ENCODE results near the gene CCDC9. TPM values are rescaled to one million over a fixed set of nuclear protein-coding genes. Genes with fewer than 3 reads are reported as not detected.

Gene CCDC9
- total RNA-seq, 4 donors from 2014 or later, result 12.1 to 104 (median 35.8) TPM

DNA sequence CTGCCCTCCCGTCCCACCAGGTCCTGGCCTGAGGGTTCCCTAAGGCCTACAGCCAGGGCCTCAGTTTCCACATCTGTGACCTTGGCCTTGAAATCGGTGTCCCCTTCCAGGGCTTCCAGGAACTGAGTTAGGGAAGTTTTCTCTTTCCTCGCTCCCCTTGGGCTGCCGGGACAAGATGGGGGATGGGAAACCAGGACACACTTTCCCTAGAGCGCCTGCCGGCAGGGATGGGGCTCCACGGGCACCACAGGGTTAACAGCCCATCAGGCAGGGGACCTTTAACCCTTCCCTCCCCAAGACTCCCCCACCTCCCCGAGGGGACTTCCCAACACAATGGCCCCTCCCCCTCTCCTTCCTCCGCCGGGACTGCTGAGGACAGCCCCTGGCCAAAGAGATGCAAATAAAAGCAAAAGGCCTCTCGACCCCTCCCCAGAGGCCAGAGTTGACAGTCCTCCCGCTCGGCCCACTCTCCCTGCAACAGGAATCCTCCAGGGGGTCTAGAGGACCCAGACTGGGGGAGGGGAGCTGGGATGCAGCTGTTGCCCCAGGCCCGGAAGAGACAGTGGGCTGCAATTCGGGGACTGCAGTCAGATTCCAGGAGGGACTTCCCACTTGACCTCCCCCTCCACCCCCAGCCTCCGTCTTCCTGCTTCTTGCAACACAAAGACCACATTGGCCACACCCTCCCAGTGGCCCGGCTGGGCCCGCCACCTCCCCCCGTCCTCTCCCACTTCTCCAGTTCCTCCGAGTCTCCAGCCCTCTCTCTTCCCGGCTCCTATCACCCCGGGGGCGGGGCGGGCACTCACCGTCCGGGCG lies 28.8 kb upstream of the CCDC9 start:
- Histone ChIP-seq H3K36me3 (no peaks in the 10 kb centered on the region), H3K27ac (peak overlapping the region; percentile 97 to 100 (median 99)), H3K27me3 (no peaks in the 10 kb centered on the region), H3K4me3 (peak overlapping the region; percentile 47 to 96 (median 80)), H3K9me3 (no peaks in the 10 kb centered on the region), H3K4me1 (peaks cover 4 to 55% (median 32%) of the 10 kb centered on the region in 4 donors)
- TF ChIP-seq POLR2A (IDR thresholded peaks at IDR 0.05), result peak in 1 of 2 donors; percentile 34
- no peak for TF ChIP-seq CTCF (IDR thresholded peaks at IDR 0.05)
- peak; percentile 77 to 90 (median 77) for DNase-seq

- TF ChIP-seq POLR2A (IDR thresholded peaks at IDR 0.05) (no peak), CTCF (IDR thresholded peaks at IDR 0.05) (no peak)
- peak overlapping the region; percentile 97 to 100 (median 99) for H3K27ac ChIP-seq
- H3K4me1 ChIP-seq, result peaks cover 4 to 55% (median 32%) of the 10 kb centered on the region in 4 donors
- H3K9me3 ChIP-seq, result no peaks in the 10 kb centered on the region
- DNase-seq, result peak; percentile 70 to 79 (median 72)
- H3K4me3 ChIP-seq, result peak overlapping the region; percentile 47 to 96 (median 80)
- H3K36me3 ChIP-seq, result no peaks in the 10 kb centered on the region
- H3K27me3 ChIP-seq, result no peaks in the 10 kb centered on the region
Observed at GRCh38 chr19:47228168-47228936, 28.0 kb upstream of the CCDC9 start.

DNA sequence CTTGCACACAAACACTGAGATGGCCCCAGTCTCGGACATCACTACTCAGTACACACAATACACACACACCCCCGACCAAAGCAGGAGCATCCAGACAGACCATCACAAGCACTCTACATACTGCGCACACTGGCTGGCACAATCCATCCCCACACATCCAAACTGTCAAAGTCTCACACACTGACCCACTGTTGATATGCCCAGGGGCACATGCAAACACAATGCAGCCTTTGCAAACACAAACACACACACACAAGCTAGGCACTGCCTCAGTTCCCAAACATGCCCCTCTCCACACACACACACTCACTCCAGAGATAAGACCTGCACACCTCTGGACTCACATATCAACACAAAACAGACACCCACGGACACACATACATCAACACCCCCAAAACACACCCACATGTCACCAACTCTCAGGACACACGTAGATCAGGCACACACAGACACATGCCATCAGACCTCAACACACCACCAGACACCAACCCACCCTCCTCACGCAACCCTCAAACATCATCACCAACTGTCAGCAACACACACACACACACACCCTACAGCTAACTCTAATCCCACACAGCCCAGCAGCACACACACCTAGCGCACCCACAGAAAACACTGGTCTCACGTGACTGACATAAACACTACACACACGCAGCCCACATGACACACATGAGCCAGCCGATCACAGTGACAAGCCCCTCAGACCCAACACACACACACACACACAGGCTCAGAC lies 27.2 kb upstream of the CCDC9 start:
- Histone ChIP-seq H3K4me3 (peak overlapping the region; percentile 76 to 99 (median 90)), H3K27me3 (no peaks in the 10 kb centered on the region), H3K27ac (peak overlapping the region; percentile 97 to 100 (median 99)), H3K4me1 (peaks cover 4 to 55% (median 32%) of the 10 kb centered on the region in 4 donors), H3K36me3 (no peaks in the 10 kb centered on the region), H3K9me3 (no peaks in the 10 kb centered on the region)
- TF ChIP-seq CTCF (IDR thresholded peaks at IDR 0.05), result no peak
- TF ChIP-seq POLR2A (IDR thresholded peaks at IDR 0.05), result no peak
- peak in 2 of 3 donors; percentile 49 to 62 for DNase-seq

- Histone ChIP-seq H3K27me3 (no peaks in the 10 kb centered on the region), H3K36me3 (no peaks in the 10 kb centered on the region), H3K27ac (peak overlapping the region; percentile 97 to 100 (median 99)), H3K9me3 (no peaks in the 10 kb centered on the region), H3K4me3 (peak overlapping the region; percentile 76 to 99 (median 90)), H3K4me1 (peaks cover 4 to 55% (median 32%) of the 10 kb centered on the region in 4 donors)
- DNase-seq, result no peak
- TF ChIP-seq POLR2A (IDR thresholded peaks at IDR 0.05), result no peak
- no peak for TF ChIP-seq CTCF (IDR thresholded peaks at IDR 0.05)
Observed at GRCh38 chr19:47229676-47230053, 26.7 kb upstream of the CCDC9 start.

Data from Peyer's patch (tissue), 4 donors.